Lung (tissue), 12 donors: ENCODE data around the gene FIGN. TPM values are rescaled to one million over a fixed set of nuclear protein-coding genes. Genes with fewer than 3 reads are reported as not detected.

ENCODE experiments used
- ATAC-seq: fragments of 200-7000 bp; cut with Tn5 transposase; one replicate; pipeline ENCODE4 v1.9.1; 2020; ENCODE audit warnings: moderate number of reproducible peaks; ENCODE audit not compliant: insufficient read depth, low FRiP score
- DNase-seq, 3 donors: peaks; one replicate each; pipeline ENCODE4 v3.0.0-alpha.2; 2013 to 2017
- H3K27ac ChIP-seq, 2 donors: one replicate each; pipeline ENCODE4 v1.5.1; 2013; ENCODE audit warnings: mild to moderate bottlenecking in 2 of 2, moderate library complexity in 2 of 2, control low read depth in 1 of 2, inconsistent platforms in 1 of 2, low read depth in 1 of 2, low read length in 1 of 2
- H3K27me3 ChIP-seq, 3 donors: one replicate each; pipeline ENCODE4 v1.5.1; 2013; ENCODE audit warnings: low read length in 2 of 3; ENCODE audit not compliant: control insufficient read depth in 3 of 3, insufficient read depth in 3 of 3
- H3K36me3 ChIP-seq, 4 donors: one replicate each; pipeline ENCODE4 v1.5.1; 2013; ENCODE audit warnings: low read length in 4 of 4, mild to moderate bottlenecking in 1 of 4, moderate library complexity in 1 of 4; ENCODE audit not compliant: control insufficient read depth in 4 of 4, insufficient read depth in 4 of 4
- H3K4me1 ChIP-seq, 5 donors: one replicate each; pipeline ENCODE4 v1.5.1; 2013; ENCODE audit warnings: low read length in 5 of 5, mild to moderate bottlenecking in 2 of 5, moderate library complexity in 1 of 5; ENCODE audit not compliant: control insufficient read depth in 5 of 5, insufficient read depth in 5 of 5
- H3K4me3 ChIP-seq: one replicate; pipeline ENCODE4 v1.5.1; 2013; ENCODE audit warnings: mild to moderate bottlenecking, control low read depth, moderate library complexity
- H3K9ac ChIP-seq, 2 donors: one replicate each; pipeline ENCODE4 v1.5.1; 2013; ENCODE audit warnings: low read length in 2 of 2, control low read depth in 1 of 2; ENCODE audit not compliant: insufficient read depth in 1 of 2
- H3K9me3 ChIP-seq, 4 donors: one replicate each; pipeline ENCODE4 v1.5.1; 2013; ENCODE audit warnings: low read length in 3 of 4, mild to moderate bottlenecking in 1 of 4, moderate library complexity in 1 of 4; ENCODE audit not compliant: control insufficient read depth in 4 of 4, insufficient read depth in 3 of 4
- CTCF ChIP-seq: IDR thresholded peaks from 2 replicates; pipeline ENCODE4 v1.5.1; 2012; ENCODE audit warnings: mild to moderate bottlenecking; ENCODE audit errors: control extremely low read depth, extremely low read depth
- WGBS, 2 donors: extraction: QIAGEN DNeasy Blood & Tissue Kit; methylation state at CpG; one replicate each; pipeline ENCODE4 v1.1.7; 2013; 5-methylcytosine and 5-hydroxymethylcytosine counted together
- polyA plus RNA-seq, 2 donors: library from polyadenylated mRNA; stranded (reverse); fragments of 200-250 nt; gene quantifications; one replicate each; pipeline ENCODE4 v1.2.1, GENCODE V29; 2013
- total RNA-seq, 2 donors: library from RNA; depleted of rRNA in 1 of 2; stranded (reverse); fragments of >200 nt in 1 of 2; gene quantifications; one replicate each; pipeline ENCODE4 v1.2.1, GENCODE V29; 2014 to 2021
- donor health status: control.
- donor health status: control.
- donor health status: Bipolar disorder and iron deficiency.
- donor health status: healthy.
- donor health status: DM: yes; HTN: yes; CAD: no.

FIGN gene
- total and polyA plus RNA-seq, 4 donors = 0.42 to 6.5 (median 3.0) TPM

DNA sequence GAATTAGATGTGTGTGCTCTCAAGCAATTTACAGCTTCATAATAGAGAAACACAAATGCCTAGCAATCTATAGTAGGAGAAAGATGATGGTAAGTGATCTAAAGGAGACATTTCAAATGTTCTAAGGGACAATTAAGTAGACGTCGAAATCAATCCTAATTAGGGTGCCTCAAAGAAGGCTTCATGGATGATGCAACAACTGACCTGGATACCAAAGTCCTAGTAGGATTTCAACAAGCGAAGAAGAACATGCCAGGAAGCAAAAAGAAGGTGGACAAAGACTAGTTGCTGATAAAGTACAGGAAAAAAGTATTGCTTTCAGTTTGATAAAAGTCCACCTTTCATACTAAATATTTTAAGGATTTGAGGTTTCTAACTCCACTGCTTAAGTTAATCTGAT lies 12.5 kb downstream of the FIGN start:
- Histone ChIP-seq H3K36me3 (no peaks in the 10 kb centered on the region), H3K27me3 (no peaks in the 10 kb centered on the region), H3K9ac (no peak overlapping the region), H3K4me1 (peaks cover 0 to 9% (median 0%) of the 10 kb centered on the region in 5 donors), H3K9me3 (no peaks in the 10 kb centered on the region), H3K4me3 (no peak overlapping the region), H3K27ac (no peak overlapping the region)
- no peak for ATAC-seq
- no peak for TF ChIP-seq CTCF
- no peak for DNase-seq
- 92 to 93% methylated on average over 3 of the region's 3 CpGs for WGBS, 2 donors

GRCh38 chr2:163719331-163719730 lies 16.5 kb downstream of the FIGN start:
- Histone ChIP-seq H3K9ac (no peak overlapping the region), H3K27ac (no peak overlapping the region), H3K9me3 (no peaks in the 10 kb centered on the region), H3K4me3 (no peak overlapping the region), H3K36me3 (no peaks in the 10 kb centered on the region), H3K27me3 (no peaks in the 10 kb centered on the region), H3K4me1 (peaks cover 0 to 9% (median 4%) of the 10 kb centered on the region in 5 donors)
- WGBS, 2 donors = 87 to 88% methylated on average over 2 of the region's 2 CpGs
- ATAC-seq (no peak), DNase-seq (peak in 2 of 3 donors; percentile 15 to 46)
- TF ChIP-seq CTCF = no peak

DNA sequence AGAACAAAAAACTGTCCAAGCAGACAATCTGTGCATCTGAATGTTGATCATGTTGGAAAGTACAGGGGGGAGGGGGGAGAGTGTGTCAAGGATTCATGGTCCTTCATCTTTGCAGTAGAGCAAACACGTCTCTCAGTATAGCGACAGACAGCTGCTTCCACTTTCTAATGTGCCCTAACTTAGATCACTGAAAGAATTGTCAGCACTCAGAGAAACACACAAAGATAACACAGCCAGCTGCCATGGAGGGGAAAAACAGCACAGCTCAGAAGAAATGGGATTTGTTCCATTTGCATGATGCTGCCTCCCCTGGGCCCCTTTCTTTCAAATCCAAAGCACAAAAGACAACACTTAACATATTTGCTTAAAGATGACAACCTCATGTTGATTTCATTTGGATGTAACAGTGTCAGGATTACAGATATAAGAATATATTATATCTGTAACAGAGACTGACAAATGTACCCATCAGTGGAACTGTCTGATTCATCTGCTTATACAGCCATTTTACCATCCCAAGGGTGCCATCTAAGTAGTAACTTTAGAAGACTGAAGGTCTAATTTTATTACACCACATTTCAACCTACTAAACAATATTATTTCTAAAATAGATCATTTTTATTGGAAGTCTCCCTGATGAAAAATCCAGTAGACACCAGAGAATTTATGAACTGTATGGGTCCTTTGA lies 17.7 kb downstream of the FIGN start:
- no peak for ATAC-seq
- peak; percentile 13 to 59 (median 46) for DNase-seq

More for the DNA sequence above, 17.7 kb downstream of the FIGN start:
- no peak for TF ChIP-seq CTCF
- Histone ChIP-seq H3K27me3 (no peaks in the 10 kb centered on the region), H3K9ac (peak overlapping the region in 1 of 2 donors; percentile 44), H3K4me3 (no peak overlapping the region), H3K36me3 (no peaks in the 10 kb centered on the region), H3K9me3 (no peaks in the 10 kb centered on the region), H3K27ac (no peak overlapping the region), H3K4me1 (peaks cover 0 to 15% (median 4%) of the 10 kb centered on the region in 5 donors)
- WGBS, 2 donors = 67 to 71% methylated on average over 2 of the region's 2 CpGs
